A549 treated with Hydrocortisone at 1 μM for 4 hours (cell line): ENCODE measurements around the gene STS. TPM values are rescaled to one million over a fixed set of nuclear protein-coding genes. Genes with fewer than 3 reads are reported as not detected.

Source experiments
- total RNA-seq: library from RNA; stranded (reverse); fragments of 200-300 nt; extraction: Qiagen RNA extraction; gene quantifications from 5 replicates; pipeline ENCODE4 v1.2.3, GENCODE V29; 2022

The STS gene
- total RNA-seq = 1.9 to 2.4 TPM (median 1.9 TPM) in 5 replicates

GRCh38 chrX:7147413-7147977 is at the start of gene STS:
Gene STS (plus strand): TSS chrX:7147712. CDS start chrX:7253200, 105,488 bp downstream.

DNA sequence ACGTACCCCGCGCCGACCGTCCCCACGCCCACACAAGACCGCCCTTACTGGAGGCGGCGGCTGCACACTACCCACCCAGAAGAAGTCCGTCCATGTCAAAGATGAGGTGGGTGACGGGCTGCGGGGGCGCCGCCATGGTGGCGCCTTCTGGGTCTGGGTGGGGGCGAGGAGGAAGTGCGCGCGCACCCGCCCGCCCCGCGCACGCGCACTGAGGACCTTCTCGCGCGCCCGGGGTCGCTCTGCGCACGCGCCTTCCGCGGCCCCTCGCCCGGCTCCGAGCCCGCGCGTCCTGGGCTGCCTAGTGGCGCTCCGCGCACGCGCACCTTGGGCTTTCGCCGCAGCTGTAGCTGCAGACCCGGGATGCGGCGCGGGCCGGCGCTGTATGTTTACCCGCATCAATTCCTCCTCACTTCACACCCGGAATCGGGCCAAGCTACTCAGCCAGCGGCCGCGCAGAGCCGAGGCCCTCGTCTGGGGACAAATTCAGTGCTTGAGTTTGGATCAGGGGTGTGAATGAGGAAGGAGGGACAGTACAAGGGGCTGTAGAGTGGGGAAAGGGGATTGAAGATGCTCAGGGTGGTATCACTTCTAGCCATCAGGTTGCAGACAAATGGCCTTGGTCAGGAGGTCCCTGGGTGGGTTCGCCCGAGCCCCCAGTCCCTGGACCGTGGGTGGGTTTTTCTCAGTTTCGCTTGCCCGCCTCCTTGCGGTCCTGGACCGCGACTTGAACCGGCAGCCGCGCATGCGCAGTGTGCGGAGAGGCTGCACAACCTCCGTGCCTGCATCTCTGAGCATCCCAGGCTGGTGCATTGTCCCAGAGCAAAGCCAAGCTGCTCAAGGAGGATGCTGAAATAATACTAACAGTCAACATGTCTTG is 704 bp downstream of the STS start, which contains the start of gene PUDP:
Gene PUDP, minus strand, starts transcription at position 176 of the 877 bp plus-strand sequence. Its CDS starts 40 bp downstream, at position 136.

Other genes starting within 250 kb of the STS start
- gene PUDP, start 441 bp downstream of the STS start, total RNA-seq = 22.1 to 30.0 TPM (median 23.6 TPM) in 5 replicates